HG03378 (cell line): ENCODE data around the gene KIAA1191.

ENCODE experiments used
- ATAC-seq: cut with Tn5 transposase; IDR thresholded peaks from one replicate; pipeline ENCODE4 v1.9.1; 2021; ENCODE audit warnings: mild to moderate bottlenecking, moderate library complexity; ENCODE audit not compliant: unreplicated experiment

The KIAA1191 gene

GRCh38 chr5:176365351-176366231 is 4.0 kb upstream of the KIAA1191 start, which contains the start of gene ARL10:
Gene ARL10 (plus strand): TSS chr5:176365487. CDS start chr5:176365564, 77 bp downstream.
- ATAC-seq = no peak

- no peak for ATAC-seq
These were observed 3.3 kb upstream of the KIAA1191 start for GRCh38 chr5:176364765-176365350.

- ATAC-seq = peak; percentile 18
These were observed 598 bp upstream of the KIAA1191 start for GRCh38 chr5:176362233-176362490.

GRCh38 chr5:176360894-176361436 is 599 bp downstream of the KIAA1191 start:
- ATAC-seq = no peak

- ATAC-seq = no peak
These were observed 1.9 kb downstream of the KIAA1191 start for GRCh38 chr5:176359658-176360057.

- ATAC-seq = no peak
These were observed 5.4 kb downstream of the KIAA1191 start for GRCh38 chr5:176356179-176356566.

- no peak for ATAC-seq
These were observed 6.0 kb downstream of the KIAA1191 start for GRCh38 chr5:176355400-176356178.

- no peak for ATAC-seq
These were observed 8.0 kb downstream of the KIAA1191 start for GRCh38 chr5:176353533-176353932.

- no peak for ATAC-seq
These were observed 9.3 kb downstream of the KIAA1191 start for GRCh38 chr5:176352116-176352878.

GRCh38 chr5:176350416-176350815 is 11.1 kb downstream of the KIAA1191 start:
- ATAC-seq = no peak

GRCh38 chr5:176342766-176343458 is 18.7 kb downstream of the KIAA1191 start:
- ATAC-seq = no peak

- no peak for ATAC-seq
These were observed 19.4 kb downstream of the KIAA1191 start for GRCh38 chr5:176342158-176342483.

- ATAC-seq = no peak
These were observed 20.0 kb downstream of the KIAA1191 start for GRCh38 chr5:176341325-176342157.

GRCh38 chr5:176339304-176339703 is 22.3 kb downstream of the KIAA1191 start:
- ATAC-seq = no peak

- ATAC-seq = no peak
These were observed 23.7 kb downstream of the KIAA1191 start for GRCh38 chr5:176337913-176338312.

GRCh38 chr5:176334031-176334770 is 27.4 kb downstream of the KIAA1191 start:
- no peak for ATAC-seq

- no peak for ATAC-seq
These were observed 41.0 kb downstream of the KIAA1191 start for GRCh38 chr5:176320577-176320976.

- ATAC-seq = no peak
These were observed 41.6 kb downstream of the KIAA1191 start for GRCh38 chr5:176319827-176320554.
